AG04449 (cell line): Measurements from ENCODE around the gene PRKAG2.
"Not testable (repeated sequence)": the region's sequence is repeated elsewhere in the genome, so short reads cannot be mapped to it uniquely, and the experiment has no call there.

Source experiments
- CTCF ChIA-PET: fragments of 350-600 bp; formaldehyde crosslinking; extraction: SDS; loops from one replicate; lab custom pipeline; 2021; ENCODE audit warnings: antibody characterized with exemption; lab: Yijun Ruan, JAX
- POLR2A ChIA-PET: fragments of 400-600, 350-600 bp; formaldehyde crosslinking; extraction: SDS; loops from one replicate; lab custom pipeline; 2020; ENCODE audit warnings: antibody characterized with exemption, inconsistent platforms; lab: Yijun Ruan, JAX
- DNase-seq: peaks from one replicate; pipeline ENCODE4 v3.0.0-alpha.2; 2010; ENCODE audit warnings: low read depth, low spot score
- H3K4me3 ChIP-seq: 2 replicates; pipeline ENCODE4 v1.5.1; 2011; ENCODE audit warnings: low read depth, mild to moderate bottlenecking, control low read depth, low read length
- CTCF ChIP-seq: IDR thresholded peaks from one replicate; pipeline ENCODE4 v1.5.1; 2011; ENCODE audit warnings: mild to moderate bottlenecking, moderate library complexity, low read length, control low read depth, inconsistent platforms; ENCODE audit not compliant: insufficient read depth; ENCODE audit errors: missing control alignments

The PRKAG2 gene

GRCh38 chr7:151540146-151540545, 336.8 kb downstream of the PRKAG2 start:
- TF ChIP-seq CTCF, result no peak
- DNase-seq, result no peak
- CTCF ChIA-PET, result no interaction called here
- H3K4me3 ChIP-seq, result no peak overlapping the region
- POLR2A ChIA-PET, result no interaction called here

- ChIA-PET CTCF (interaction anchor here (0.8 to 1.8 kb wide), 9 partner anchors 13 to 220 kb away, joined by 3 to 5 read pairs (median 4); no protein-coding TSS in a partner anchor), POLR2A (no interaction called here)
- no peak overlapping the region for H3K4me3 ChIP-seq
- no peak for DNase-seq
- no peak for TF ChIP-seq CTCF
Measured at GRCh38 chr7:151539088-151539671, 337.7 kb downstream of the PRKAG2 start.

GRCh38 chr7:151537818-151538561, 338.9 kb downstream of the PRKAG2 start:
- ChIA-PET POLR2A (no interaction called here), CTCF (interaction anchor here (0.9 to 1.8 kb wide), 9 partner anchors 13 to 220 kb away, joined by 3 to 5 read pairs (median 4); no protein-coding TSS in a partner anchor)
- no peak overlapping the region for H3K4me3 ChIP-seq
- no peak for TF ChIP-seq CTCF
- DNase-seq, result no peak

GRCh38 chr7:151536178-151536577, 340.7 kb downstream of the PRKAG2 start:
- DNase-seq, H3K4me3 ChIP-seq, CTCF ChIA-PET: not testable (repeated sequence)
- POLR2A ChIA-PET, result interaction anchor here (0.6 kb wide), 1 partner anchor 512 kb away, joined by 3 read pairs; no protein-coding TSS in a partner anchor

GRCh38 chr7:151529842-151530241, 347.1 kb downstream of the PRKAG2 start:
- DNase-seq, result no peak
- POLR2A ChIA-PET, result no interaction called here
- TF ChIP-seq CTCF, result no peak
- CTCF ChIA-PET, result no interaction called here
- H3K4me3 ChIP-seq, result no peak overlapping the region

- TF ChIP-seq CTCF, result no peak
- DNase-seq, result no peak
- H3K4me3 ChIP-seq, result no peak overlapping the region
- ChIA-PET POLR2A (no interaction called here), CTCF (interaction anchor here (1.7 kb wide), 1 partner anchor 13 kb away, joined by 5 read pairs; no protein-coding TSS in a partner anchor)
Measured at GRCh38 chr7:151524845-151525244, 352.1 kb downstream of the PRKAG2 start.
